Ishikawa (cell line): Measurements from ENCODE around the gene OR9Q1.

Experiments
- CREB1 ChIP-seq: IDR thresholded peaks from 2 replicates; pipeline ENCODE4 v1.6.1; 2012; ENCODE audit warnings: low read depth
- FOXM1 ChIP-seq: IDR thresholded peaks from 2 replicates; pipeline ENCODE4 v1.6.1; 2012; ENCODE audit warnings: low read depth, borderline replicate concordance
- MAX ChIP-seq: IDR thresholded peaks from 2 replicates; pipeline ENCODE4 v1.6.1; 2012
- RAD21 ChIP-seq: IDR thresholded peaks from 2 replicates; pipeline ENCODE4 v1.6.1; 2012; ENCODE audit warnings: low read depth
- REST ChIP-seq: IDR thresholded peaks from 2 replicates; pipeline ENCODE4 v1.6.1; 2012; ENCODE audit warnings: low read depth, mild to moderate bottlenecking
- TAF1 ChIP-seq: IDR thresholded peaks from 2 replicates; pipeline ENCODE4 v1.6.1; 2012; ENCODE audit warnings: low read depth, mild to moderate bottlenecking

- TF ChIP-seq REST (no peak), MAX (no peak), RAD21 (no peak), TAF1 (no peak), CREB1 (no peak), FOXM1 (no peak)
Measured at GRCh38 chr11:58028687-58029411, 5.2 kb downstream of the OR9Q1 start.
